Transverse colon (tissue), 4 donors: ENCODE data around the gene GADD45A. TPM values are rescaled to one million over a fixed set of nuclear protein-coding genes. Genes with fewer than 3 reads are reported as not detected.

Experiments
- DNase-seq: peaks from one replicate; pipeline ENCODE4 v3.0.0-alpha.2; 2019
- H3K27ac ChIP-seq, 4 donors: fragments of 200-600 bp; sonication (generic); 2 replicates each; pipeline ENCODE4 v1.5.1; 2016 to 2018; ENCODE audit warnings: inconsistent platforms in 4 of 4
- H3K27me3 ChIP-seq: fragments of 200-600 bp; sonication (generic); 2 replicates; pipeline ENCODE4 v1.5.1; 2017; ENCODE audit warnings: inconsistent platforms
- H3K36me3 ChIP-seq, 4 donors: fragments of 200-600 bp; sonication (generic); 2 replicates each; pipeline ENCODE4 v1.5.1; 2017 to 2019; ENCODE audit warnings: inconsistent platforms in 4 of 4
- H3K4me1 ChIP-seq, 4 donors: fragments of 200-600 bp; sonication (generic); 2 replicates each; pipeline ENCODE4 v1.5.1; 2017 to 2020; ENCODE audit warnings: inconsistent platforms in 4 of 4
- H3K4me3 ChIP-seq, 4 donors: fragments of 200-600 bp; sonication (generic); 1 replicate in 1 of 4; 2 replicates in 3 of 4; pipeline versions ENCODE4 v1.5.1 to v1.6.1; 2017 to 2019; ENCODE audit warnings: inconsistent platforms in 4 of 4
- H3K9me3 ChIP-seq, 2 donors: fragments of 200-600 bp; sonication (generic); 2 replicates each; pipeline ENCODE4 v1.5.1; 2017 to 2019; ENCODE audit warnings: inconsistent platforms in 2 of 2
- CTCF ChIP-seq, 5 experiments: fragments of 200-600 bp in 3 of 5; fragments of 450-650 bp in 2 of 5; sonication (generic) in 3 of 5; IDR thresholded peaks; 1 replicate in 2 of 5; 2 replicates in 3 of 5; pipeline ENCODE4 v1.5.1; 2016 to 2017; ENCODE audit warnings: antibody characterized with exemption in 5 of 5, inconsistent platforms in 3 of 5, mild to moderate bottlenecking in 2 of 5, moderate library complexity in 1 of 5
- EP300 ChIP-seq: sonication (generic); formaldehyde crosslinking; IDR thresholded peaks from one replicate; pipeline ENCODE4 v1.6.1; 2017; ENCODE audit warnings: antibody characterized with exemption, low read depth
- POLR2A ChIP-seq: fragments of 450-650 bp; IDR thresholded peaks from one replicate; pipeline ENCODE4 v1.6.1; 2016; ENCODE audit warnings: antibody characterized with exemption, mild to moderate bottlenecking, moderate library complexity
- POLR2AphosphoS5 ChIP-seq, 3 donors: sonication (generic); formaldehyde crosslinking; IDR thresholded peaks; one replicate each; pipeline ENCODE4 v1.6.1; 2016; ENCODE audit warnings: antibody characterized with exemption in 3 of 3
- WGBS, 2 donors: methylation state at CpG; one replicate each; pipeline ENCODE4 v1.1.5; 2018; ENCODE audit warnings: low coverage in 1 of 2; 5-methylcytosine and 5-hydroxymethylcytosine counted together
- in situ Hi-C, 4 donors: fragments of 200-750 bp; cut with MboI; loops; one replicate each; pipeline versions ENCODE4 v1.15.0 to v1.15.1; 2017; ENCODE audit warnings: low sequenced_read_pairs in 3 of 4, low pct_ligation_motif_present in 1 of 4, low pct_unique_long_range_greater_than_20kb in 1 of 4
- intact Hi-C: fragments of 100-400 bp; cut with DNase I; formaldehyde crosslinking; loops from one replicate; pipeline ENCODE4 v1.15.1; 2023; ENCODE audit warnings: low total_unique reads
- total RNA-seq, 4 donors: library from RNA; depleted of rRNA; stranded (reverse); fragments of >200 nt; gene quantifications; one replicate each; pipeline ENCODE4 v1.1.0, GENCODE V29; 2016

Gene GADD45A
- total RNA-seq, 4 donors from 2014 or later: 2.0 to 79.7 (median 69.9) TPM

- no peak for DNase-seq
- H3K36me3 ChIP-seq: no peaks in the 10 kb centered on the region
- no peaks in the 10 kb centered on the region for H3K4me1 ChIP-seq
- TF ChIP-seq POLR2A (no peak), EP300 (no peak), CTCF (IDR thresholded peaks at IDR 0.05) (no peak), POLR2AphosphoS5 (IDR thresholded peaks at IDR 0.05) (no peak)
- H3K27ac ChIP-seq: no peak overlapping the region
- WGBS, 2 donors: 89 to 90% methylated on average over 2 of the region's 2 CpGs
- no peaks in the 10 kb centered on the region for H3K27me3 ChIP-seq
- no peaks in the 10 kb centered on the region for H3K9me3 ChIP-seq
- intact Hi-C loops: no loop called here
- H3K4me3 ChIP-seq: no peak overlapping the region
- in situ Hi-C loops: loop anchor here in 1 of 4 donors (10.0 kb wide), 1 partner anchor 59 kb away; no protein-coding TSS in a partner anchor
Observed at GRCh38 chr1:67695963-67696362, 11.0 kb downstream of the GADD45A start.

- peaks cover 0 to 4% (median 0%) of the 10 kb centered on the region in 4 donors for H3K36me3 ChIP-seq
- TF ChIP-seq CTCF (IDR thresholded peaks at IDR 0.05): no peak
- TF ChIP-seq POLR2A: no peak
- no peak for TF ChIP-seq POLR2AphosphoS5 (IDR thresholded peaks at IDR 0.05)
- no peak for TF ChIP-seq EP300
- H3K27me3 ChIP-seq: no peaks in the 10 kb centered on the region
- in situ Hi-C loops (loop anchor here in 1 of 4 donors (10.0 kb wide), 1 partner anchor 58 kb away; no protein-coding TSS in a partner anchor), intact Hi-C loops (no loop called here)
- WGBS, 2 donors: 50 to 73% methylated on average over 2 to 3 of the region's 3 CpGs
- no peaks in the 10 kb centered on the region for H3K9me3 ChIP-seq
- H3K27ac ChIP-seq: no peak overlapping the region
- DNase-seq: no peak
- no peak overlapping the region for H3K4me3 ChIP-seq
- no peaks in the 10 kb centered on the region for H3K4me1 ChIP-seq
Observed at GRCh38 chr1:67696708-67697107, 11.7 kb downstream of the GADD45A start.

GRCh38 chr1:67700220-67700619 lies 15.2 kb downstream of the GADD45A start:
- in situ Hi-C loops: no loop called here
- H3K4me1 ChIP-seq: no peaks in the 10 kb centered on the region

GRCh38 chr1:67700692-67701410 lies 15.8 kb downstream of the GADD45A start:
- H3K4me1 ChIP-seq: no peaks in the 10 kb centered on the region
- DNase-seq: no peak
- H3K27ac ChIP-seq: no peak overlapping the region
- H3K27me3 ChIP-seq: no peaks in the 10 kb centered on the region
- in situ Hi-C loops: no loop called here
- no peak for TF ChIP-seq POLR2AphosphoS5 (IDR thresholded peaks at IDR 0.05)
- no peak for TF ChIP-seq CTCF (IDR thresholded peaks at IDR 0.05)
- no peak for TF ChIP-seq POLR2A
- no peak for TF ChIP-seq EP300
- peaks cover 0 to 22% (median 0%) of the 10 kb centered on the region in 4 donors for H3K36me3 ChIP-seq
- intact Hi-C loops: no loop called here
- H3K4me3 ChIP-seq: no peak overlapping the region
- WGBS, 2 donors: 79 to 88% methylated on average over 8 of the region's 8 CpGs
- H3K9me3 ChIP-seq: no peaks in the 10 kb centered on the region

More at GRCh38 chr1:67700220-67700619, 15.2 kb downstream of the GADD45A start:
- TF ChIP-seq POLR2AphosphoS5 (IDR thresholded peaks at IDR 0.05): no peak
- TF ChIP-seq EP300: no peak
- TF ChIP-seq CTCF (IDR thresholded peaks at IDR 0.05): no peak
- no peak for TF ChIP-seq POLR2A
- no peak for DNase-seq
- H3K27ac ChIP-seq: no peak overlapping the region
- no peak overlapping the region for H3K4me3 ChIP-seq
- intact Hi-C loops: no loop called here
- no peaks in the 10 kb centered on the region for H3K27me3 ChIP-seq
- H3K36me3 ChIP-seq: peaks cover 0 to 16% (median 0%) of the 10 kb centered on the region in 4 donors
- WGBS, 2 donors: 85 to 90% methylated on average over 2 to 4 of the region's 4 CpGs
- no peaks in the 10 kb centered on the region for H3K9me3 ChIP-seq
